Stimulated activated CD4-positive, alpha-beta T cell treated with anti-CD3 and anti-CD28 coated beads, Interleukin-15, amount 100 ng/mL, for 48 hours (primary cell): ENCODE measurements around the gene PADI2.
A peak's percentile ranks its signal among the peaks of the same experiment; 100 is the strongest.

ENCODE experiments used
- DNase-seq, 2 donors: peaks; one replicate each; pipeline ENCODE4 v3.0.0-alpha.2; 2020; ENCODE audit warnings: low read depth in 2 of 2

PADI2 gene

GRCh38 chr1:17139637-17140036 is 20.4 kb upstream of the PADI2 start:
- DNase-seq, result no peak

DNA sequence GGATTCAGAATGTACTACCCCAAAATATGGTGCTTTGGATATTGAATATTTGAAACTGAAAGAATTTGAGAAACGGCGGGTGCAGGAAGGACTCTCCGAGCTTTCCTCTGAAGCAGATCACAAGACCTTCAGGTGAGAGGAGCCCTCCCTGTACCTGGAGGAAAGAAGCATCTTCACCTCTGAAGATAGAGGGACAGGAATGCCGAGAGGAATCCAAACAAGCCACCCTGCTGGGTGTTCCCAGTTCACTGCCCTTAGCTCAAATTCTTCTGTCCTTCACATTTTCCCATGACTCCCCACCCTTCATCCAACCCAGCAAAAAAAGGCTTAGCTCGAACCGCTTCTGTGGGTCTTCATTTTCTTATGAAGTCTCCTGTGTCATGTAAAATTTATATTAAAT is 18.2 kb upstream of the PADI2 start:
- DNase-seq, result no peak

DNA sequence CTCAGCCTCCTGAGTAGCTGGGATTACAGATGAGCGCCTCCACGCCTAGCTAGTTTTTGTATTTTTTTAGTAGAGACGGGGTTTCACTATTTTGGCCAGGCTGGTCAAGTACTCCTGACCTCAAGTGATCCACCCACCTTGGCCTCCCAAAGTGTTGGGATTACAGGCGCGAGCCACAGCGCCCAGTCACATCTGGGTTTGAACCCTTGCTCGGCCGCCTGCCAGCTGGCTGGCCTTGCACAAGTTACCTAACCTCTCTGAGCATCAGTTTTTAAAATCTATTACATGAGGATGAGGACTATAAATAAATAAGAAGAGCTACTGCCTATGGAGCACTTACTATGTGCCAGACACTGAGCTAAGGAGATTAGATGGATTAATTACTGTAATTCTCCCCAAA is 17.7 kb upstream of the PADI2 start:
- DNase-seq, result no peak

GRCh38 chr1:17136145-17136544 is 16.9 kb upstream of the PADI2 start:
- no peak for DNase-seq

DNA sequence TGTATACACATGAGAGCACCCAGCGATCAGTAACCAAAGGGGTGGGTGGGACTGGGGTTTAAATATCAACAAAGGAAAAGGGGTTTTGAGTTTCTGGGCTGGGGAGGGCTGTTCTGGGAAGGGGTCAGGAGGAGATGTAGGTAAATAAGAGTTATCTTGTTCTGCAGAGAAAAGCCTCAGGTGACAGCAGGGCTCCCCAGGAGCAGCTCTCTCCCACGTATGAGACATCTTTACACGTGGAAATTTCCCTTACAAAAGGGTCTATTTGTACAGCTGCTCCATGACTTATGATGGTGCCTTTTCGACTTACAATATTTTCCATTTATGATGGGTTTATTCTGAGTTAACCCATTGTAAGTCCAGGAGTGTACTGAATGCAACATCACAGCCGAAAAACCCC is 16.3 kb upstream of the PADI2 start:
- DNase-seq, result no peak

DNA sequence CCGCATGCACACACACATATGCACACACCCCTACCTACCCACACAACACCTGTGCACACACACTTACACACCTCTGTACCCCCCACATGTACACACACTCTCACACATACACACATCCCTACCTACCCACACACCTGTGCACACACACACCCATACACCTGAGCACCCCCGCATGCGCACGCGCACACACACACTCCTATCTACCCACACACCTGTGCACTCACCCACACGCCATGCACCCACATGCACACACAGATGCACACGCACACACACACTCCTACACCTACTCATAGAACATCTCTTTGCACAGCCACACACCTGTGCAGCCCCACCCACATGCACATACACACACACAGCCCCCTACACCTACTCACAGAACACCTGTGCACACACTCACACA is 15.5 kb upstream of the PADI2 start:
- DNase-seq, result no peak

GRCh38 chr1:17134034-17134433 is 14.8 kb upstream of the PADI2 start:
- DNase-seq, result no peak

GRCh38 chr1:17130138-17130635 is 10.9 kb upstream of the PADI2 start:
- DNase-seq, result no peak

- DNase-seq, result no peak
Measured at GRCh38 chr1:17128361-17128760, 9.1 kb upstream of the PADI2 start.

DNA sequence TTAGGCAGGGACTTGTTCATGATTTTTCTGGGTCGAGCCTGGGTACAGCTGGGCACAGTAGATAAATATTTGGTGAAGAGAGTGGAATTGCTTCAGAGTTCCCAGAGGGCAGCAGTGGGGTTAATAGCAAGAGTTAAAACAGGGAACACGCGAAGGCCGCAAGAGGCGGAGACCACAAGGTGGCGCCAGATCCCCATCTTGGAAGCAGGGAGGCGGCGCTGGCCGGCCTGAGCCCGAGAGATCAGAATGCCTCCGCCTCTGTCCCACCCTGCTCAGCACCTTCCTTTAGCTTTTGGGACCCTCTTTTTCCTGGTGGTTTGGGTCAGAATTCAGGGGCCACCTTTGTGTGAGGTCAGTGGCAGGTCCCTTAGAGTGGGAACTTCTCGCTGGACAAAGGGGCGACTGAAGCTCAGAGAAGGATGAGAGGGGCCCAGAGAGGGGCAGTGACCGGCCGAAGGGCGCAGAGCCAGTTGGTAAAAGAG is 6.5 kb upstream of the PADI2 start:
- peak; percentile 64 to 77 for DNase-seq

GRCh38 chr1:17123196-17124045 is 4.2 kb upstream of the PADI2 start:
- no peak for DNase-seq

- DNase-seq, result no peak
Measured at GRCh38 chr1:17122521-17123164, 3.4 kb upstream of the PADI2 start.

DNA sequence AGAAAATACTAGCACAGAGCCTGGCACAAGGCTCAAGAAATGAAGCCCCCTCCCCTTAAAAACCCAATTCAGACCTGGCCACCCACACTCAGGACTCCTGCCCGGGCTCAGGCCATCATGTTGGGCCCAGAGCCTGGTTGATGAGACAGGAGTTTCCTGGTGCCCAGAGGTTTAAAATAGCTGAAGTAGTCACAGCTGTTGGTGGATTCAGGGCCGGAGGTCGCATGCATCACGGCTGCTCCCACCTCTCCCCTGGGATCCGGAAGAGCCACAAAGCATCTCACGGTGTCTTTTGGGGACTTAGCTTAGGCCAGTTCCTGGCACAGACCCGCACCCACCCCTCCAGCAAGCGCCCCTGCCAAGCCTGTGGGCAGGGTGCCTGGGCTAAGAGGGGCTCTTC is 2.6 kb upstream of the PADI2 start:
- DNase-seq, result no peak

DNA sequence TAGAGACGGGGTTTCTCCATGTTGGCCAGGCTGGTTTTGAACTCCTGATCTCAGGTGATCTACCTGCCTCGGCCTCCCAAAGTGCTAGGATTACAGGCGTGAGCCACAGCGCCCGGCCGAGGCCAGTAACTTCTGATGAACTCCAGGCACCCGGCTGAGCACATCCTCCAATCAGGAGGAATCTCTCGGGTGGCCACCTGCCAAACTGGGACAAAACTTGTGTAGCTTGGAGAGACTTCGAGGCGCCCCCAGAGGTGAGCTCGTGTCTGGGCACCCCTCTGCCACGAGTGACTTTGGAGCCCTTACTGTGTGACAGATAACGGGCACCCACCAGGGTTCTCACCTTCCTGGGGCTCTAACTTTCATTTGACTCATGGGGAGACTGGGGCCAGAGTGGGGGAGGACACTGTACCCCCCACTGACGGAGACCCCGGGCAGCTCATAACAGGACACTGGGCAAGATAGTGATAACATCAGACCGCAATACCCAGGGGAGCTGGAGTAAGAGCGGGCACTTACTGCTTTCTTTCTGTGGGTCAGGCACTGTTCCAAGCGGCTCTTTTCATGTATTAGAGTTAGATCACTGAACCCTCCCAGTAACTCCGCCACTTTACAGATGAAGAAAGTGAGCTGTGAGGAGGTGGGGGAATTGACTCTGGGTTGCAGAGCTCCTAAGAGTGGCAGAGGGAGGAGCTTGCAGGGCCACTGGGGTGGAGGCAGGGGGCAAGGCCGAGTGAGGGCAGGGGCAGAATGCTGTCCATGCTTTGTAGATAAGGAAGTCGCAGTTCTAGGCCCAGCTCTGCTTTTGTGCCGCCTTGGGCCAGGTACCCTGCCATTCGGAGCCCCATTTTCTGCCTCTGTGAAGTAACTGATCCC is 1.9 kb upstream of the PADI2 start:
- no peak for DNase-seq

DNA sequence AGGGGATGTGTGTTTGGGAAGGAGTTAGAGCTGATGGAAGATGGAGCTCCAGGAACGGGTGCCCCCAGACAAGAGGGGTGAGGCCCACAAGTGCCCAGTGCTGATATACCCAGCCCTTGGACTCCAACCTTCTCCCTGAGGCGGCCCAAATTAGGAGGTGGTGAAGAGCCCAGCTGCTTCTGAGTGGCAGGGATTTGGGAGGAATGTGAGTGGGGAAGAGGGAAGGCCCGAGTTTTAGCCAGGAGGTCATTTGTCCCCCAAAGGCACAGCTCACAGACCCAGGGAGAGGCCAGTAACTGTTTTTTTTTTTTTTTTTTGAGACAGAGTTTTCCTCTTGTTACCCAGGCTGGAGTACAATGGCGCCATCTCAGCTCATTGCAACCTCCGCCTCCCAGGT is 1.2 kb upstream of the PADI2 start:
- no peak for DNase-seq

- no peak for DNase-seq
Measured at GRCh38 chr1:17119773-17120480, 676 bp upstream of the PADI2 start.

GRCh38 chr1:17118706-17119075 is 560 bp downstream of the PADI2 start:
- no peak for DNase-seq

- DNase-seq, result no peak
Measured at GRCh38 chr1:17118268-17118667, 983 bp downstream of the PADI2 start.

DNA sequence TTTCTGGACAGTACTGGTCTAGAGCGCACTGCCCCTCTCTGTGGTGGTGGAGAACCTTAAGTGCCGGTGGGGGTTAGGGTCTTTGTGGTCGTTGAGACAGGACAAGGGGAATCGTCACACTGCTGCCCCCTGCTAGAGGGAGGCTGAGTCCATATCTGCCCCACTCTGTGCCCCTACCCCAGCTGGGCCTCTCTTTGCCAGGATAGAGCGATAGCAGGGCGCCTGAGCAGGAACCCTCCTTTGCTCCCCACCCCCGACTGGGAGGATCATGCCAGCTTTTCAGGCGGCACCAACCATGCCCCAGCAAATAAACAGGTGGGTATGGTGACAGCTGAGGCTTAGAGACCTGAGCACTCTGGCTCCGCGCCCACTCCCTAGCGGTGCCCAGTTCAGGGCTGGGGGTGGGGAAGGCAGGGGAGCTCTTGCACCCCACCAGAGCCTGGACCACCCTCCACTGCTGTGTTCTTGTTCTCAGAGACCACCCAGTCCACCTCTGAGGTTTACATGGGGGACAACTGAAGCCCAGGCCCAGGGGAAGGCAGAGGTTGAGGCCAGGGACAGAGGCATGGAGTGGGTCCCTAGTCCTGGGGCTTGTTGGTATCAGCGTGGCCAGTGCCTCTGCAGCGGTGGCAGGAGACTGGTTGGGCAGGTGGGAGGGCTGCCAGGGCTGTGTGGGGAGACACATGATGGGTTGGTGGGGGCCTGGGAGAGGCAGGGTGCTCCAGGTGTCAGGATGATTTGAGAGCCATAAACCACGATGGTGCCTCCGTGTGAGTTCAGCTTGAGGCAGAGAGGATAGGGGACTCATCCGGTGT is 1.6 kb downstream of the PADI2 start:
- DNase-seq, result no peak

DNA sequence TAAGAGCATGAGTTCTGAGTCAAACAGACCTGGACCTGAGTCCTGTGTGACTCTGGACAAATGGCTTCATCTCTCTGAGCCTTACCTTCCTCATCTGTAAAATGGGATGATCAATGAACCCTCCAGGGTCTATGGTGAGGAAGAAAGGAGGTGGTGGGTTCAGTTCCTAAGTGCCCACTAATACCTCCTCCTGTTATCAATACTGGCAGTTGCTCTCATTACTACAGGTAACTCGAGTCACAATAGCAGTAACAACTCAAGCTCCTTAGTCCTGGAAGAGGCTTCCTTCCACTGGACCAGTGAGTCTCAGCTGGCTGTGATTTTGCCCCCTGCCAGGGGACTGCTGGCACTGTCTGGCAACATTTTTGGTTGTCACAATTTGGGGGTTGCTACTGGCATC is 2.6 kb downstream of the PADI2 start:
- DNase-seq, result no peak

GRCh38 chr1:17113963-17114362 is 5.3 kb downstream of the PADI2 start:
- DNase-seq, result no peak
